ENCODE measurements around the gene KIF23. TPM values are rescaled to one million over a fixed set of nuclear protein-coding genes. Genes with fewer than 3 reads are reported as not detected.

KIF23 gene
- total RNA-seq, 2 donors from 2014 or later, result 53.4 to 82.6 TPM

DNA sequence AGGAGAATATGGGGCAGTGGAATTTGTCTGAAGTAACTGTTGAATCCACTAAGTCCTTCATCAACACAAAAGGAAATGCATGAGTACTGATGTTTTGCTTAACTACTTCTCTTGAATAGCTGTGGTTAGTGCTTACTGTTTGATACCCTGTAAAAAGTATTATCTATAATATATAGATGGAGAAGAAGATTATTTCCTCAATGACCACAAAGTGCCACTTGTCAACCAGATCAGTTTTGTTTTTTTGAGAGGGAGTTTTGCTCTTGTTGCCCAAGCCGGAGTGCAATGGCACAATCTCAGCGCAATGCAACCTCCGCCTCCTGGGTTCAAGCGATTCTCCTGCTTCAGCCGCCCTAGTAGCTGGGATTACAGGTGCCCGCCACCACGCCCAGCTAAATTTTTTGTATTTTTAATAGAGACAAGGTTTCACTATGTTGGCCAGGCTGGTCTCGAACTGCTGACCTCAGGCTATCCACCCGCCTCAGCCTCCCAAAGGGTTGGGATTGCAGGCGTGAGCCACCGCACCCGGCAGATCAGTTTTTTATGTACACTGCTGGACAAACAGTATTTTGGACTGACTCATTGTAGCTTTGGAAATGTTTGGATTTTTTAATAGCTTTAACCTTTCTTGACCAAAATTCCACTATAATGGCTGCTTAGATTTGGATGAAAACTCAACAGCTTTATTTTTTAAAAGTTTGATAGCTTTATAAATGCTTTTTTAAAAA lies 37.0 kb downstream of the KIF23 start:
- H3K9me3 Mint-ChIP-seq, result no peaks in the 10 kb centered on the region
- no peak overlapping the region for H3K27ac Mint-ChIP-seq
- no peak overlapping the region for H3K27ac ChIP-seq (ENCODE audit: low read depth, low read length)
- no peak for DNase-seq
- no peak overlapping the region for H3K9ac ChIP-seq (ENCODE audit: extremely low read depth, low read length, poor library complexity, severe bottlenecking)
- TF ChIP-seq, protein P1, sequence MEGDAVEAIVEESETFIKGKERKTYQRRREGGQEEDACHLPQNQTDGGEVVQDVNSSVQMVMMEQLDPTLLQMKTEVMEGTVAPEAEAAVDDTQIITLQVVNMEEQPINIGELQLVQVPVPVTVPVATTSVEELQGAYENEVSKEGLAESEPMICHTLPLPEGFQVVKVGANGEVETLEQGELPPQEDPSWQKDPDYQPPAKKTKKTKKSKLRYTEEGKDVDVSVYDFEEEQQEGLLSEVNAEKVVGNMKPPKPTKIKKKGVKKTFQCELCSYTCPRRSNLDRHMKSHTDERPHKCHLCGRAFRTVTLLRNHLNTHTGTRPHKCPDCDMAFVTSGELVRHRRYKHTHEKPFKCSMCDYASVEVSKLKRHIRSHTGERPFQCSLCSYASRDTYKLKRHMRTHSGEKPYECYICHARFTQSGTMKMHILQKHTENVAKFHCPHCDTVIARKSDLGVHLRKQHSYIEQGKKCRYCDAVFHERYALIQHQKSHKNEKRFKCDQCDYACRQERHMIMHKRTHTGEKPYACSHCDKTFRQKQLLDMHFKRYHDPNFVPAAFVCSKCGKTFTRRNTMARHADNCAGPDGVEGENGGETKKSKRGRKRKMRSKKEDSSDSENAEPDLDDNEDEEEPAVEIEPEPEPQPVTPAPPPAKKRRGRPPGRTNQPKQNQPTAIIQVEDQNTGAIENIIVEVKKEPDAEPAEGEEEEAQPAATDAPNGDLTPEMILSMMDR (conservative IDR thresholded peaks at IDR 0.05), result no peak
- H3K4me1 ChIP-seq (ENCODE audit: control insufficient read depth, insufficient read depth, low read length), result no peaks in the 10 kb centered on the region
- no peaks in the 10 kb centered on the region for H3K27me3 Mint-ChIP-seq (ENCODE audit: insufficient read depth)
- WGBS, 2 experiments (ENCODE audit: insufficient coverage in 1 of 2, insufficient read length in 1 of 2), result 95 to 96% methylated on average over 12 of the region's 12 CpGs
- H3K27me3 ChIP-seq (ENCODE audit: control insufficient read depth, insufficient read depth, low read length, poor library complexity, severe bottlenecking), result no peaks in the 10 kb centered on the region
- peaks cover 51% of the 10 kb centered on the region for H3K36me3 ChIP-seq (ENCODE audit: control insufficient read depth, insufficient read depth, low read length)
- H3K4me3 Mint-ChIP-seq, result peak overlapping the region; percentile 89
- H3K4me3 ChIP-seq (ENCODE audit: low read length), result peak overlapping the region; percentile 99
- no peaks in the 10 kb centered on the region for H3K9me3 ChIP-seq (ENCODE audit: control insufficient read depth, low read length)
- peaks cover 15% of the 10 kb centered on the region for H3K4me1 Mint-ChIP-seq
- peaks cover 56% of the 10 kb centered on the region for H3K36me3 Mint-ChIP-seq (ENCODE audit: low read depth)

DNA sequence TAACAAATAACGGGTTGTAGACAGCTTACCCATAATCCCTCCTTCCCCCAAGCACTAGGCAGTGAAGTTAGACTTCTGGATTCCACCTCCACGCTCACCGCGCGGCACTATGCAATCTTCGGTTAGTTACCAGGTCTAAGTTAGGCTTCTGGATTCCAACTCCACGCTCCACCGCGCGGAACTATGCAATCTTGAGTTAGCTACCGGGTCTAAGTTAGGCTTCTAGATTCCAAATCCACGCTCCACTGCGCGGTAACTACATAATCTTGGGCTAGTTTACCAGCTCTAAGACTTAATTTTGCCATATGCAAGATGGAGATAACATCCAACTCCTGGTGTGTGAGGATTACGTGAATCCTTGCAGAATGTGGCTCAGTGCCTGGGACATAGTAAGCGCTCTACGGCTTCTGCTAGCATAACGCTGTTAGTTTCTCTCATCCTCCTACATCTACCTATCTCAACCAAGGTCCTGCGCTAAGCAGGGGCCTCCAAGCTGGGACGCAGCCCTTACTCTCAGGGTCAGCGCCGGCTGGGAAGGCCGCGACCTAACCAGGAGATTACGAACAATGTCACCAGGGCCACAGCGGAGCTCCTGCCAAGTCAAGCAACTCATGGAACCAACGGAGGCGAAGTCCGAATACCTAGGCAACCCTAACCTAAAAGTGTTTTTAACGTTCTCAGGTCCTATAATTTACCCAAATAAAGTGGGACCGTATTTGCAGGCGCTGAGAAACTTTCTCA lies 38.0 kb downstream of the KIF23 start:
- Histone ChIP-seq H3K36me3 (ENCODE audit: control insufficient read depth, insufficient read depth, low read length) (peaks cover 51% of the 10 kb centered on the region), H3K27me3 (ENCODE audit: control insufficient read depth, insufficient read depth, low read length, poor library complexity, severe bottlenecking) (no peaks in the 10 kb centered on the region), H3K9me3 (ENCODE audit: control insufficient read depth, low read length) (no peaks in the 10 kb centered on the region), H3K4me3 (ENCODE audit: low read length) (peak overlapping the region; percentile 99), H3K4me1 (ENCODE audit: control insufficient read depth, insufficient read depth, low read length) (no peaks in the 10 kb centered on the region), H3K27ac (ENCODE audit: low read depth, low read length) (peak overlapping the region; percentile 83), H3K9ac (ENCODE audit: extremely low read depth, low read length, poor library complexity, severe bottlenecking) (peak overlapping the region; percentile 95)
- Mint-ChIP-seq H3K9me3 (no peaks in the 10 kb centered on the region), H3K4me3 (peak overlapping the region; percentile 89), H3K36me3 (ENCODE audit: low read depth) (peaks cover 52% of the 10 kb centered on the region), H3K4me1 (peaks cover 15% of the 10 kb centered on the region), H3K27me3 (ENCODE audit: insufficient read depth) (no peaks in the 10 kb centered on the region), H3K27ac (peak overlapping the region; percentile 97)
- DNase-seq, result no peak
- WGBS, 2 experiments (ENCODE audit: insufficient coverage in 1 of 2, insufficient read length in 1 of 2), result 32 to 41% methylated on average over 24 to 32 of the region's 32 CpGs
- TF ChIP-seq, protein P1 (conservative IDR thresholded peaks at IDR 0.05), result no peak

DNA sequence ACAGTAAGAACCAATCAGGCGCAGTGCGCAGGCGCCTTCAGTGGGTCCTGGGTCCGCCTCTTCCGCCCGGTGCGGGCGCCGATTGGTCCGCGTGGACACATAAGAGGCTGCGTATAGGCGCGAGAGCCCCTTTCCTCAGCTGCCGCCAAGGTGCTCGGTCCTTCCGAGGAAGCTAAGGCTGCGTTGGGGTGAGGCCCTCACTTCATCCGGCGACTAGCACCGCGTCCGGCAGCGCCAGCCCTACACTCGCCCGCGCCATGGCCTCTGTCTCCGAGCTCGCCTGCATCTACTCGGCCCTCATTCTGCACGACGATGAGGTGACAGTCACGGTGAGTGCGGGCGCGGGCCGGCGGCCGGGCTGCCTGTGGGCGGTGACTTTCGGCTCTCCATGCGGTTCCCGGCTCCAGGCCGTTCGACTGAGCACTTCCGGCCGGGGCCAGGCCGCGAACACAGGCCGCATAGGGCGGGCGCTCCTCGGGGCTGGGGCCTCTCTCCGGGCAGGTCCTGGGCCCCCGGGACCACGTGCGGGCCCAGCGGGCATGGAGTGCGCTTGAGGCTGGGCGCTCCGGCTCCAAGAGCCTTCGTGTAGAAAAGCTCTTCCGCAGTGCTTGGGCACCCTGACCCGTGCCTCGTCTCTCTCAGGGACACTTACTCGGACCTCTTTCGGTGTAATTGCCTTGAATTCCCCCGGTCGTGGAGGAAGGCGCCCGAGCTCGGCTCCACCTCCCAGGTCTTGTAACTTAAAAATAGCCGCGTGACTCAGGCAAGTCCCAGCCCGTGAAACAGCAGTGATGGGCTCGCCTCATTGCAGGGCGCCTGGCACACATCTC lies 38.8 kb downstream of the KIF23 start, which contains the start of gene RPLP1:
Gene RPLP1 (plus strand): TSS at position 127 of the 830 bp plus-strand sequence. CDS start 131 bp downstream, at position 258.
- TF ChIP-seq, protein P1 (conservative IDR thresholded peaks at IDR 0.05), result no peak
- Histone ChIP-seq H3K27me3 (ENCODE audit: control insufficient read depth, insufficient read depth, low read length, poor library complexity, severe bottlenecking) (no peaks in the 10 kb centered on the region), H3K9me3 (ENCODE audit: control insufficient read depth, low read length) (no peaks in the 10 kb centered on the region), H3K36me3 (ENCODE audit: control insufficient read depth, insufficient read depth, low read length) (peaks cover 46% of the 10 kb centered on the region), H3K27ac (ENCODE audit: low read depth, low read length) (peak within 1 kb of the TSS; percentile 83), H3K4me1 (ENCODE audit: control insufficient read depth, insufficient read depth, low read length) (no peaks in the 10 kb centered on the region), H3K9ac (ENCODE audit: extremely low read depth, low read length, poor library complexity, severe bottlenecking) (peak within 1 kb of the TSS; percentile 95), H3K4me3 (ENCODE audit: low read length) (peak within 1 kb of the TSS; percentile 99)
- peaks cover 52% of the 10 kb centered on the region for H3K36me3 Mint-ChIP-seq (ENCODE audit: low read depth)
- H3K27me3 Mint-ChIP-seq (ENCODE audit: insufficient read depth), result no peaks in the 10 kb centered on the region
- peak; percentile 97 for DNase-seq
- peaks cover 15% of the 10 kb centered on the region for H3K4me1 Mint-ChIP-seq
- 0% methylated on average over 31 to 77 of the region's 77 CpGs for WGBS, 2 experiments (ENCODE audit: insufficient coverage in 1 of 2, insufficient read length in 1 of 2)
- H3K27ac Mint-ChIP-seq, result peak within 1 kb of the TSS; percentile 97
- no peaks in the 10 kb centered on the region for H3K9me3 Mint-ChIP-seq
- H3K4me3 Mint-ChIP-seq, result peak within 1 kb of the TSS; percentile 89

All from endodermal cell (in vitro differentiated cells).